Stomach (tissue), 9 donors: ENCODE data around the gene MRAS. TPM values are rescaled to one million over a fixed set of nuclear protein-coding genes. Genes with fewer than 3 reads are reported as not detected.

Source experiments
- DNase-seq, 2 donors: peaks; one replicate each; pipeline versions ENCODE4 v3.0.0 to v3.0.0-alpha.2; 2013 to 2019
- H3K27ac ChIP-seq, 5 donors: fragments of 200-600 bp in 4 of 5; sonication (generic) in 4 of 5; one replicate each; pipeline ENCODE4 v1.5.1; 2013 to 2019; ENCODE audit warnings: mild to moderate bottlenecking in 1 of 5, moderate library complexity in 1 of 5
- H3K27me3 ChIP-seq, 3 donors: fragments of 200-600 bp; sonication (generic); one replicate each; pipeline ENCODE4 v1.5.1; 2017 to 2019; ENCODE audit warnings: mixed run types in 1 of 3
- H3K36me3 ChIP-seq, 4 donors: fragments of 200-600 bp; sonication (generic); 1 replicate in 3 of 4; 2 replicates in 1 of 4; pipeline ENCODE4 v1.5.1; 2016 to 2019
- H3K4me1 ChIP-seq, 4 donors: fragments of 200-600 bp; sonication (generic); one replicate each; pipeline ENCODE4 v1.5.1; 2016 to 2019
- H3K4me3 ChIP-seq, 4 donors: fragments of 200-600 bp; sonication (generic) in 3 of 4; one replicate each; pipeline ENCODE4 v1.5.1; 2016 to 2019; ENCODE audit warnings: mild to moderate bottlenecking in 1 of 4
- H3K9me3 ChIP-seq, 4 donors: fragments of 200-600 bp; sonication (generic); one replicate each; pipeline ENCODE4 v1.5.1; 2016 to 2019
- CTCF ChIP-seq, 7 experiments: fragments of 450-650 bp in 4 of 7; fragments of 200-600 bp in 3 of 7; sonication (generic) in 3 of 7; IDR thresholded peaks; one replicate each; pipeline ENCODE4 v1.5.1; 2016 to 2019; ENCODE audit warnings: antibody characterized with exemption in 7 of 7, control low read depth in 2 of 7, mild to moderate bottlenecking in 1 of 7
- EP300 ChIP-seq: sonication (generic); formaldehyde crosslinking; IDR thresholded peaks from one replicate; pipeline ENCODE4 v1.6.1; 2017; ENCODE audit warnings: antibody characterized with exemption
- POLR2A ChIP-seq, 4 donors: fragments of 450-650 bp; IDR thresholded peaks; one replicate each; pipeline ENCODE4 v1.6.1; 2016; ENCODE audit warnings: antibody characterized with exemption in 4 of 4, control low read depth in 2 of 4, mild to moderate bottlenecking in 1 of 4, moderate library complexity in 1 of 4
- POLR2AphosphoS5 ChIP-seq, 3 donors: sonication (generic); formaldehyde crosslinking; IDR thresholded peaks; one replicate each; pipeline ENCODE4 v1.6.1; 2016; ENCODE audit warnings: antibody characterized with exemption in 3 of 3
- WGBS, 5 donors: extraction: QIAGEN DNeasy Blood & Tissue Kit in 3 of 5; methylation state at CpG; one replicate each; pipeline versions ENCODE4 v1.1.5 to v1.1.7; 2013 to 2018; 5-methylcytosine and 5-hydroxymethylcytosine counted together
- intact Hi-C: fragments of 100-400 bp; cut with DNase I; formaldehyde crosslinking; loops from one replicate; pipeline ENCODE4 v1.15.1; 2023; ENCODE audit warnings: low total_unique reads
- polyA plus RNA-seq, 3 donors: library from polyadenylated mRNA; stranded (reverse); fragments of 200-250 nt; gene quantifications; one replicate each; pipeline ENCODE4 v1.2.3, GENCODE V29; 2013
- total RNA-seq, 5 donors: library from RNA; depleted of rRNA; stranded (reverse); fragments of >200 nt; gene quantifications; one replicate each; pipeline versions ENCODE4 v1.1.0 to v1.2.3, GENCODE V29; 2014 to 2016
- donor health status: healthy with polysubstance abuse.
- donor health status: Bipolar disorder and iron deficiency.
- donor health status: healthy.

The MRAS gene
- total and polyA plus RNA-seq, 8 donors: 4.4 to 28.0 (median 10.5) TPM

GRCh38 chr3:138400651-138401070, 52.3 kb downstream of the MRAS start:
- Histone ChIP-seq H3K4me3 (no peak overlapping the region), H3K4me1 (no peaks in the 10 kb centered on the region), H3K36me3 (peaks cover 15 to 72% (median 60%) of the 10 kb centered on the region in 4 donors), H3K27ac (no peak overlapping the region), H3K27me3 (no peaks in the 10 kb centered on the region), H3K9me3 (no peaks in the 10 kb centered on the region)
- intact Hi-C loops: no loop called here
- TF ChIP-seq POLR2A (IDR thresholded peaks at IDR 0.05): no peak
- TF ChIP-seq CTCF (IDR thresholded peaks at IDR 0.05): no peak
- no peak for TF ChIP-seq POLR2AphosphoS5 (IDR thresholded peaks at IDR 0.05)
- TF ChIP-seq EP300: no peak
- no peak for DNase-seq
- 67 to 97% (median 69%) methylated on average over 2 of the region's 2 CpGs for WGBS, 5 donors

- no peak overlapping the region for H3K4me3 ChIP-seq
- 88 to 93% (median 91%) methylated on average over 7 of the region's 7 CpGs for WGBS, 5 donors
- peaks cover 15 to 79% (median 60%) of the 10 kb centered on the region in 4 donors for H3K36me3 ChIP-seq
- TF ChIP-seq POLR2AphosphoS5 (IDR thresholded peaks at IDR 0.05) (no peak), POLR2A (IDR thresholded peaks at IDR 0.05) (no peak), CTCF (IDR thresholded peaks at IDR 0.05) (no peak), EP300 (no peak)
- H3K27ac ChIP-seq: no peak overlapping the region
- no peaks in the 10 kb centered on the region for H3K4me1 ChIP-seq
- no peaks in the 10 kb centered on the region for H3K9me3 ChIP-seq
- H3K27me3 ChIP-seq: no peaks in the 10 kb centered on the region
- no peak for DNase-seq
- intact Hi-C loops: no loop called here
Measured at GRCh38 chr3:138401834-138402233, 53.5 kb downstream of the MRAS start.

GRCh38 chr3:138404121-138404520, 55.7 kb downstream of the MRAS start:
- Histone ChIP-seq H3K9me3 (no peaks in the 10 kb centered on the region), H3K27me3 (no peaks in the 10 kb centered on the region), H3K36me3 (peaks cover 15 to 66% (median 51%) of the 10 kb centered on the region in 4 donors), H3K4me1 (no peaks in the 10 kb centered on the region), H3K27ac (no peak overlapping the region), H3K4me3 (no peak overlapping the region)
- intact Hi-C loops: no loop called here
- TF ChIP-seq POLR2AphosphoS5 (IDR thresholded peaks at IDR 0.05): no peak
- no peak for TF ChIP-seq EP300
- WGBS, 5 donors: 90 to 97% (median 95%) methylated on average over 6 of the region's 6 CpGs
- no peak for DNase-seq

- no peaks in the 10 kb centered on the region for H3K27me3 ChIP-seq
- H3K4me3 ChIP-seq: no peak overlapping the region
- H3K9me3 ChIP-seq: no peaks in the 10 kb centered on the region
- peaks cover 15 to 57% (median 46%) of the 10 kb centered on the region in 4 donors for H3K36me3 ChIP-seq
- TF ChIP-seq POLR2A (IDR thresholded peaks at IDR 0.05) (no peak), POLR2AphosphoS5 (IDR thresholded peaks at IDR 0.05) (no peak), EP300 (no peak), CTCF (IDR thresholded peaks at IDR 0.05) (no peak)
- 85 to 96% (median 88%) methylated on average over 7 of the region's 7 CpGs for WGBS, 5 donors
- DNase-seq: no peak
- no peak overlapping the region for H3K27ac ChIP-seq
- intact Hi-C loops: no loop called here
- no peaks in the 10 kb centered on the region for H3K4me1 ChIP-seq
Measured at GRCh38 chr3:138405001-138405400, 56.6 kb downstream of the MRAS start.

- peaks cover 15 to 54% (median 43%) of the 10 kb centered on the region in 4 donors for H3K36me3 ChIP-seq
- no peaks in the 10 kb centered on the region for H3K9me3 ChIP-seq
- H3K4me3 ChIP-seq: no peak overlapping the region
- no peak overlapping the region for H3K27ac ChIP-seq
- DNase-seq: no peak
- H3K27me3 ChIP-seq: no peaks in the 10 kb centered on the region
- intact Hi-C loops: no loop called here
- no peaks in the 10 kb centered on the region for H3K4me1 ChIP-seq
- 79 to 94% (median 88%) methylated on average over 5 of the region's 5 CpGs for WGBS, 5 donors
- TF ChIP-seq POLR2A (IDR thresholded peaks at IDR 0.05): no peak
- no peak for TF ChIP-seq EP300
- TF ChIP-seq CTCF (IDR thresholded peaks at IDR 0.05): no peak
- no peak for TF ChIP-seq POLR2AphosphoS5 (IDR thresholded peaks at IDR 0.05)
Measured at GRCh38 chr3:138405486-138405885, 57.1 kb downstream of the MRAS start.
